Adrenal gland (tissue), 12 donors: ENCODE data around the gene ACADSB. TPM values are rescaled to one million over a fixed set of nuclear protein-coding genes. Genes with fewer than 3 reads are reported as not detected.

Source experiments
- DNase-seq, 7 donors: peaks; one replicate each; pipeline ENCODE4 v3.0.0-alpha.2; 2019 to 2020
- H3K27ac ChIP-seq, 5 donors: fragments of 200-600 bp; sonication (generic) in 4 of 5; 1 replicate in 3 of 5; 2 replicates in 2 of 5; pipeline versions ENCODE4 v1.5.1 to v1.8.0; 2016 to 2020; ENCODE audit warnings: mild to moderate bottlenecking in 1 of 5
- H3K27me3 ChIP-seq: fragments of 200-600 bp; 2 replicates; pipeline ENCODE4 v1.8.0; 2021
- H3K36me3 ChIP-seq, 2 donors: fragments of 200-600 bp; replicated peaks in 1 of 2; 1 replicate in 1 of 2; 2 replicates in 1 of 2; pipeline versions ENCODE4 v1.5.1 to v1.8.0; 2018 to 2022
- H3K4me1 ChIP-seq, 2 donors: fragments of 200-600 bp; replicated peaks in 1 of 2; 1 replicate in 1 of 2; 2 replicates in 1 of 2; pipeline versions ENCODE4 v1.5.1 to v1.8.0; 2018 to 2021
- H3K4me3 ChIP-seq, 4 donors: fragments of 200-600 bp; sonication (generic) in 3 of 4; one replicate each; pipeline ENCODE4 v1.5.1; 2016 to 2018
- H3K9me3 ChIP-seq, 3 donors: fragments of 200-600 bp; sonication (generic) in 1 of 3; replicated peaks in 1 of 3; 1 replicate in 2 of 3; 2 replicates in 1 of 3; pipeline versions ENCODE4 v1.5.1 to v1.8.0; 2016 to 2021
- POLR2A ChIP-seq, 2 donors: fragments of 450-650 bp; IDR thresholded peaks; one replicate each; pipeline ENCODE4 v1.6.1; 2017; ENCODE audit warnings: antibody characterized with exemption in 2 of 2, mild to moderate bottlenecking in 2 of 2, moderate library complexity in 1 of 2
- WGBS, 4 donors: extraction: QIAGEN DNeasy Blood & Tissue Kit in 2 of 4; methylation state at CpG; one replicate each; pipeline versions ENCODE4 v1.1.5 to v1.1.7; 2013 to 2017; 5-methylcytosine and 5-hydroxymethylcytosine counted together
- intact Hi-C, 2 donors: fragments of 100-400 bp; cut with DNase I; formaldehyde crosslinking; loops; one replicate each; pipeline versions ENCODE4 v1.14.1 to v1.15.0; 2022 to 2023
- polyA plus RNA-seq, 3 donors: library from polyadenylated mRNA; stranded (reverse); fragments of 200-250 nt in 2 of 3; fragments of 350-450 nt in 1 of 3; fragmentation: Illumina TruSeq in 1 of 3; extraction: RNeasy Lipid Tissue Mini Kit (QIAGEN cat#74804) in 1 of 3; gene quantifications; one replicate each; pipeline ENCODE4 v1.2.3, GENCODE V29; 2013 to 2014
- total RNA-seq, 9 donors: library from RNA; depleted of rRNA in 4 of 9; stranded (reverse); fragments of >200 nt in 4 of 9; fragments of 120-200 nt in 1 of 9; fragmentation: NEBNext Ultra II Directional in 1 of 9; extraction: Animal tissue kit (Norgen Biotek cat#: 25700) in 1 of 9; gene quantifications; one replicate each; pipeline versions ENCODE4 v1.1.0 to v1.2.4, GENCODE V29; 2013 to 2023
- TF ChIP-seq, protein P1 (sequence below), 6 experiments: fragments of 450-650 bp in 4 of 6; fragments of 200-600 bp in 2 of 6; sonication (generic) in 1 of 6; IDR thresholded peaks; 1 replicate in 5 of 6; 2 replicates in 1 of 6; pipeline versions ENCODE4 v1.5.1 to v1.8.0; 2016 to 2021; ENCODE audit warnings: antibody characterized with exemption in 6 of 6, mild to moderate bottlenecking in 2 of 6, moderate library complexity in 1 of 6
- donor health status: healthy with polysubstance abuse.
- donor health status: Bipolar disorder and iron deficiency.
- donor health status: DM: yes; HTN: yes; CAD: no.
- donor health status: DM: no; HTN: no; CAD: no.
- donor health status: DM: no; HTN: no; CAD: no.
- donor health status: DM: yes; HTN: yes; CAD: no.

Gene ACADSB
- total and polyA plus RNA-seq, 12 donors, result 8.3 to 94.7 (median 35.6) TPM

GRCh38 chr10:122983898-122984297 lies 24.9 kb upstream of the ACADSB start:
- H3K9me3 ChIP-seq, result no peaks in the 10 kb centered on the region
- no peak for TF ChIP-seq POLR2A (IDR thresholded peaks at IDR 0.05)
- TF ChIP-seq, protein P1, sequence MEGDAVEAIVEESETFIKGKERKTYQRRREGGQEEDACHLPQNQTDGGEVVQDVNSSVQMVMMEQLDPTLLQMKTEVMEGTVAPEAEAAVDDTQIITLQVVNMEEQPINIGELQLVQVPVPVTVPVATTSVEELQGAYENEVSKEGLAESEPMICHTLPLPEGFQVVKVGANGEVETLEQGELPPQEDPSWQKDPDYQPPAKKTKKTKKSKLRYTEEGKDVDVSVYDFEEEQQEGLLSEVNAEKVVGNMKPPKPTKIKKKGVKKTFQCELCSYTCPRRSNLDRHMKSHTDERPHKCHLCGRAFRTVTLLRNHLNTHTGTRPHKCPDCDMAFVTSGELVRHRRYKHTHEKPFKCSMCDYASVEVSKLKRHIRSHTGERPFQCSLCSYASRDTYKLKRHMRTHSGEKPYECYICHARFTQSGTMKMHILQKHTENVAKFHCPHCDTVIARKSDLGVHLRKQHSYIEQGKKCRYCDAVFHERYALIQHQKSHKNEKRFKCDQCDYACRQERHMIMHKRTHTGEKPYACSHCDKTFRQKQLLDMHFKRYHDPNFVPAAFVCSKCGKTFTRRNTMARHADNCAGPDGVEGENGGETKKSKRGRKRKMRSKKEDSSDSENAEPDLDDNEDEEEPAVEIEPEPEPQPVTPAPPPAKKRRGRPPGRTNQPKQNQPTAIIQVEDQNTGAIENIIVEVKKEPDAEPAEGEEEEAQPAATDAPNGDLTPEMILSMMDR (IDR thresholded peaks at IDR 0.05), result no peak
- peaks cover 8 to 14% of the 10 kb centered on the region in 2 donors for H3K4me1 ChIP-seq
- H3K36me3 ChIP-seq, result no peaks in the 10 kb centered on the region
- H3K27ac ChIP-seq, result no peak overlapping the region
- no peak overlapping the region for H3K4me3 ChIP-seq
- DNase-seq, result no peak
- WGBS, 4 donors, result 95 to 96% (median 95%) methylated on average over 6 of the region's 6 CpGs
- intact Hi-C loops, result no loop called here
- no peaks in the 10 kb centered on the region for H3K27me3 ChIP-seq

DNA sequence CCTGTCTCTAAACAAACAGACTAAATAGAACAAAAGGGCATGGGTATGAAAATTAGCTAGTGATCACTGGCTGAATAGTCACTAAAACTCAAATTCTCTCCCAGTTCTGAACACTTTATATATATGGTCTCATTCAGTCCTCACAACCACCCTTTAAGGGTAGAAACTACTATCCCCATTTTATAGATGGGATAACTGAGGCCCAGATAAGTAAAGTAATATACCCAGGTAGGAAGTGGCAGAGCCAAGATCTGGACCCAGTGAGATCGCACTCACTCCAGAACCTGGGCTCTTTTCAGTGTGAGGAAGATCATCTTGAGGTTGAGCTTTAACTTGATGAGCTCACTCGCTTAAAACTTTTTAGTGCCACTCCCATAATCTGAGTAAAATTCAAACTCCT lies 24.1 kb upstream of the ACADSB start:
- Histone ChIP-seq H3K9me3 (no peaks in the 10 kb centered on the region), H3K4me3 (no peak overlapping the region), H3K27me3 (no peaks in the 10 kb centered on the region), H3K36me3 (no peaks in the 10 kb centered on the region), H3K4me1 (peaks cover 3 to 11% of the 10 kb centered on the region in 2 donors), H3K27ac (no peak overlapping the region)
- WGBS, 4 donors, result 95 to 98% (median 97%) methylated on average over 2 of the region's 2 CpGs
- TF ChIP-seq, protein P1 (IDR thresholded peaks at IDR 0.05), result no peak
- no peak for TF ChIP-seq POLR2A (IDR thresholded peaks at IDR 0.05)
- intact Hi-C loops, result no loop called here
- DNase-seq, result no peak

- TF ChIP-seq, protein P1 (IDR thresholded peaks at IDR 0.05), result no peak
- no peak for TF ChIP-seq POLR2A (IDR thresholded peaks at IDR 0.05)
- Histone ChIP-seq H3K9me3 (no peaks in the 10 kb centered on the region), H3K27me3 (no peaks in the 10 kb centered on the region), H3K4me3 (no peak overlapping the region), H3K36me3 (no peaks in the 10 kb centered on the region), H3K4me1 (peaks cover 0 to under 1% of the 10 kb centered on the region in 2 donors), H3K27ac (no peak overlapping the region)
- intact Hi-C loops, result no loop called here
- no peak for DNase-seq
- 89 to 95% (median 91%) methylated on average over 6 of the region's 6 CpGs for WGBS, 4 donors
Observed at GRCh38 chr10:122986335-122986734, 22.5 kb upstream of the ACADSB start.

GRCh38 chr10:122988501-122988900 lies 20.3 kb upstream of the ACADSB start:
- Histone ChIP-seq H3K4me3 (no peak overlapping the region), H3K4me1 (no peaks in the 10 kb centered on the region), H3K27ac (no peak overlapping the region), H3K9me3 (no peaks in the 10 kb centered on the region), H3K27me3 (no peaks in the 10 kb centered on the region), H3K36me3 (peaks cover 0 to 2% of the 10 kb centered on the region in 2 donors)
- TF ChIP-seq, protein P1 (IDR thresholded peaks at IDR 0.05), result no peak
- TF ChIP-seq POLR2A (IDR thresholded peaks at IDR 0.05), result no peak
- intact Hi-C loops, result no loop called here
- no peak for DNase-seq
- WGBS, 4 donors, result 78 to 96% (median 82%) methylated on average over 2 of the region's 2 CpGs
